GM12873 (cell line): ENCODE data around the gene PHF21A.

ENCODE experiments used
- TF ChIP-seq, protein P1 (sequence below): IDR thresholded peaks from 2 replicates; pipeline ENCODE4 v1.5.1; 2012; ENCODE audit warnings: low read depth, mild to moderate bottlenecking, moderate library complexity, low read length, control low read depth; ENCODE audit not compliant: insufficient read depth; ENCODE audit errors: missing control alignments

PHF21A gene

DNA sequence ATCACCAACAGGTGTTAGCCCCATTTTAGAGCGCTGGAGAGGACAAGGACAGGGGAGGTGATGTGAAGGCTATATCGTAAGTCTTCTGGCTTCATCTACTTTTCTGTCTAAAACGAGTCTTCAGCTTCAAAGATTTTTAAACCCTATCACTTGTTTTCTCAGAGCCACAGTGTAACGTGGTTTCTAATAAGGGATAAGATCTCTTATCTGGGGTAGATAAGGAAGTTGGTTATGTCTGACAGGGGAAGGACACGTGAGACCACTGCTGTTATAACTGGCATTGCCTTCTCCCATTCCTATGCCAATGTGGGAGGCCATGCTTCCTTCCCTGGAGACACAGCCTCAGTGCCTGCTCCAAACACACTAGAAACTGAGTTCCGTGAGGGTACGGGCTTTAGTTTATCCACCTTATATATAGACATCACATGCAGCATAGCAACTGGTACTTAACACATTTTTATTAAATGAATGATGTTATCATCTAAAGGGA, 159.5 kb downstream of the PHF21A start:
- TF ChIP-seq, protein P1, sequence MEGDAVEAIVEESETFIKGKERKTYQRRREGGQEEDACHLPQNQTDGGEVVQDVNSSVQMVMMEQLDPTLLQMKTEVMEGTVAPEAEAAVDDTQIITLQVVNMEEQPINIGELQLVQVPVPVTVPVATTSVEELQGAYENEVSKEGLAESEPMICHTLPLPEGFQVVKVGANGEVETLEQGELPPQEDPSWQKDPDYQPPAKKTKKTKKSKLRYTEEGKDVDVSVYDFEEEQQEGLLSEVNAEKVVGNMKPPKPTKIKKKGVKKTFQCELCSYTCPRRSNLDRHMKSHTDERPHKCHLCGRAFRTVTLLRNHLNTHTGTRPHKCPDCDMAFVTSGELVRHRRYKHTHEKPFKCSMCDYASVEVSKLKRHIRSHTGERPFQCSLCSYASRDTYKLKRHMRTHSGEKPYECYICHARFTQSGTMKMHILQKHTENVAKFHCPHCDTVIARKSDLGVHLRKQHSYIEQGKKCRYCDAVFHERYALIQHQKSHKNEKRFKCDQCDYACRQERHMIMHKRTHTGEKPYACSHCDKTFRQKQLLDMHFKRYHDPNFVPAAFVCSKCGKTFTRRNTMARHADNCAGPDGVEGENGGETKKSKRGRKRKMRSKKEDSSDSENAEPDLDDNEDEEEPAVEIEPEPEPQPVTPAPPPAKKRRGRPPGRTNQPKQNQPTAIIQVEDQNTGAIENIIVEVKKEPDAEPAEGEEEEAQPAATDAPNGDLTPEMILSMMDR: no peak

DNA sequence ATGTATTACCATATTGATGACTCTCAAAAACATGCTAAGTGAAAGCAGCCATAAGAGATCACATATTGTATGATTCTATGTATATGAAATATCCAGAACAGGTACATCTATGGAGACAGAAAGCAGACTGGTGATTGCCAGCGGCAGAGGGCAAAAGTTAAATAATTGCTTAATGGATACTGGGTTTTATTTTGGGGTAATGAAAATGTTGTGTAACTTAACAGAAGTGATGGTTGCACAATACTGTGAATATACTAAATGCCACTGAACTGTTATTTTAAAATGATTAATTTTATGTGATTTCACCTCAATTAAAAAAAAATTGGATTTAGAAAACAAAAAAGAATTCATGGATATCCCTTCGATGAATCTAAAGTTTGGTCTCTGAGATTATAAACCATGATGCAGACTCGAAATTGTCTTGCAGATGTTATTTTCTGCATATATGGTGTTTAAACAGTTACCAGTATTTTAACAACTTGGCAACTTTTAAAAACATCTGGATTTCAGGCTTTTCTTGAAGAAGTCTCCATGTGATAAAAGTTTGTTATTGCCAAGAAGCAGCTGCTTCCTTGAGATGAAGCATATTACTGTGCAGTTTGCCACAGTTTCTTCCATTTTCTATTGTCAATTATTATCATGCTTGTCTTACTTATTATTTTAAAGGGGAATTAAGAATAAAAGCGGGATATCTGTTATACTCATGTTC, 160.7 kb downstream of the PHF21A start:
- TF ChIP-seq, protein P1: no peak

DNA sequence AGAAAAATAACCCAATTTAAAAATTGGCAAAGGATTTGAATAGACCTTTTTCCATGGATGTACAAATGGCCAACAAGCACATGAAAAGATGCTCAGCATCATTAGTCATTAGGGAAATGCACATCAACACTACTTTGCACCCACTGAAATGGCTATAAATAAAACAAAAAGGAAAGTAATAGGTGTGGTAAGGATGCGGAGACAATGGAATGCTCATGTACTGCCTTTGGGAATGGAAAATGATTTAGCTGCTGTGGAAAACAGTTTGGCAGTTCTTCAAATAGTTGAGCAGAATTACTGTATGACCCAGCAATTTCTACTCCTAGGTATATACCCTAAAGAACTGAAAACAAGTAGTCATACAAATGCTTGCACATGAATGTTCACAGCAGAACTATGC, 161.4 kb downstream of the PHF21A start:
- TF ChIP-seq, protein P1: no peak

DNA sequence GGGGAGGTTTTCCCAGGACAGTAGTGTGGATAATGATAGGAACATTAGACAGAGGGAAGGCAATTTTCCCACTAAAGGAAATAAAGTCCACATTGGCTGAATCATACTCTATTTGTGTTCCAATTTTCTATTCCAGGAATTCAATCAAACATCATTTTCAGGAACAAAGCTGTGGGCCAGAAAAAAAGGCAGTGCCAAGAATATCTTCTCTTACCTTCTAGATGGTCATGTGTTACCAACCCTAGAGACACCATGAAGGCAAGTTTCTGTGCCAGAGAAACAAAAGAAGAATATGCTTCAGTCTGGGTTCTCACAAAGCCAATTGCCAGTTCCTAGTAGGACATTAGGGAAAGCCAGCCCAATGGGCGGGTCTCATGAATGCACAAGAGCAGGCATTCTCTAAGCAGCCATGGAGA, 171.3 kb downstream of the PHF21A start:
- TF ChIP-seq, protein P1: no peak

DNA sequence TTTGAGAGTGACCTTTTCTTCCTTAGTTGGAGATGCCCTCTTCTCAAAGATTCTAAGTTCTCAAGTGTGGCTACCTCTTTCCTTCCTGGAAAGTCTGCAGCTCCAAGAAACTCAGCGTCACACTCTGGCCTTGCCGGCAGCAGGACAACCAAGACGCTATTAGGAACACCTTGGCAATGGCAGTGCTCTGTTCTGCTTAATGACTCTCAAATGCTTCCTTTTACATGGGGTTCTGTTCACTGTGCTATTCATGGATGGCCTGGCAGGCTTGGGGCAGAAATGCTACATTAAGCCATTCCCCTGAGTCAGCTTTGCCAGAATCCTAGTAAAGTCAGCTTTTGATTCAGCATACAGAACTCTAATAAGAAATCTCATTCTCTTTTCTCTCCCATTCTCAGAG, 172.9 kb downstream of the PHF21A start:
- TF ChIP-seq, protein P1: no peak

DNA sequence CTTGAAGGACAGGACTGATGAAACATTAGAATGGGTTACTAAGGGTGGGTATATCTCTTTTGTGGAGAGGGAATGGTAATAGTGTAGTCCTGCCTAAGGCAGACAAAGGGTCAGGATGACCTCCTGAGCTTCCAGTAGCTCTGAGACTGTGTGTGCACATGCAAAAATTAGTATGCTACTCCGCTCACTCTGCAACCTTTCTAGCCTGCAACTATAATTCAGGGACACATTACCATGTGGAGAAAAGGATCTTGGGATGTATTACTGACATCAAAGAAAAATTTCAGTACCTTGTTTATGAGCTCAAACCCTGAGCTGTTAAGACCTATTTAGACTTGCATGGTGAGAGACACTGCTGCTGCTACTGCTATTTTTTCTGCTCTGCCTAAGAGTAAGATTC, 173.4 kb downstream of the PHF21A start:
- TF ChIP-seq, protein P1: no peak

DNA sequence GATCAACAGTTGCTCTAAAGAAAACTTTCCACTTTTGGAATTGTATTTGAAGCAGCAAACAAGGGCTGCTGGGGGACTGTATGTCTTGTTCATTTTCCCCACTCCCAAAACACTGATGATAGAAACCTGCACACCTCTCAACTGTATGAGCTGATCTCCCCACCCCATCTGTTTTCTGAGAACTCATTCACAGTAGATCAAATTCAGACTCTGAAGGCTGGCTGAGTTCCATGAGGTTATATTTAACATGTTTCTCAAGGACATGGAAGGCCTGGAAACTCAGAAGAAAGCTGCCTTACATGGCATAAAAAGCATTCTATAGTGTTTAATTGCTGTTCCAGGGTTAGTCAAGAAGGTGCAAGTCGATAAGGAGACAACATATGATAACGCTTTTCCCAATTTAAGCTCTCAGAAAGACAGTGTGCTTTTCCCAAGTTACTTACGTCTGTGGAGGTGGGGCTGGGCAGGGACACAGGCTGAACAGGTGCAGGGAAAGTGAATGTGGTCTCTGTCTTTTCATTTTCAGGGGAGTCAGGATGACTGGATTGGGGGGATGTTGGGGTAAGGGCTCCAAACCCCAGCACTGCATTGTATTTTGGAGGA, 175.8 kb downstream of the PHF21A start:
- TF ChIP-seq, protein P1: no peak
